Stimulated activated CD4-positive, alpha-beta T cell treated with anti-CD3 and anti-CD28 coated beads, Interleukin-12 subunit alpha, Interleukin-12 subunit beta, amount 100 ng/mL, for 24 hours (primary cell): ENCODE data around the gene FAM200C.

Experiments used
- DNase-seq, 2 experiments: peaks; one replicate each; pipeline ENCODE4 v3.0.0-alpha.2; 2020; ENCODE audit warnings: low read depth in 2 of 2

FAM200C gene

DNA sequence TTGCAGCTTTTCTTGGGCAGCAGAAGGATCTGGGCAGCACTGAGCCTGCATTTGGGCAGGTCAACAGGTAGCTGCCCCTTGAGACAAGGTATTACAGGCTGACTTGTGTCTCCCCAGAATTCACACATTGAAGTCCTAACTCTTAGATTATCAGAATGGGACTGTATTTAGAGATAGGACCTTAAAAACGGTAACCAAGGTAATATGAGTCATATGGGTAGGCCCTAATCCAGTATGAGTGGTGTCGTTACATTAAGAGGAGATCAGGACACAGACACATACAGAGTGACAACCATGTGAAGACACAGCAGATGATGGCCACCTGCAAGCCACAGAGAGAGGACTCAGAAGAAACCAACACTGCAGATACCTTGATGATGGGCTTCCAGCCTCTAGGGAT, 32.6 kb downstream of the FAM200C start:
- no peak for DNase-seq

GRCh38 chr5:160366230-160366629, 33.6 kb downstream of the FAM200C start:
- DNase-seq: no peak

- no peak for DNase-seq
Observed at GRCh38 chr5:160363660-160364395, 36.0 kb downstream of the FAM200C start.

- no peak for DNase-seq
Observed at GRCh38 chr5:160363211-160363610, 36.6 kb downstream of the FAM200C start.

- DNase-seq: no peak
Observed at GRCh38 chr5:160361624-160362228, 38.1 kb downstream of the FAM200C start.

DNA sequence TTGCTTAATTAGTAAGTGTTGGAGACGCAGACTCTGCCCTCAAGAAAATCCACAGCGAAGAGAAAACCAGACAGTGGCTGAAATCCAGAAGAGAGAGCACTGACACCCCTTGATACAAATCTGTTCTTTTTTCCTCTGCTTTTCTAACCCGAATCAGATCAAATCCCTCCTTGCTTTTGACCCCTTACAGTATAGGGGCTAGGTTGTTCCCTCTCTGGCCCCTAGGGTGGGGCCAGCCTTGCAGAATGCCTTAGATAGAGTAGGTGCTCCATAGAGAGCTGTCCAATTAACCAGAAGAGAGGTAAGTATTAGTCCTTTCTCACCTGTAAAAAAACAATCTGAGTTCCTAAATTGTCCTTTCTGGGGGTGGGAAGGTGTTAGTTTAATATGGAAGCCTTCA, 39.5 kb downstream of the FAM200C start:
- no peak for DNase-seq

- no peak for DNase-seq
Observed at GRCh38 chr5:160359816-160360215, 40.0 kb downstream of the FAM200C start.

DNA sequence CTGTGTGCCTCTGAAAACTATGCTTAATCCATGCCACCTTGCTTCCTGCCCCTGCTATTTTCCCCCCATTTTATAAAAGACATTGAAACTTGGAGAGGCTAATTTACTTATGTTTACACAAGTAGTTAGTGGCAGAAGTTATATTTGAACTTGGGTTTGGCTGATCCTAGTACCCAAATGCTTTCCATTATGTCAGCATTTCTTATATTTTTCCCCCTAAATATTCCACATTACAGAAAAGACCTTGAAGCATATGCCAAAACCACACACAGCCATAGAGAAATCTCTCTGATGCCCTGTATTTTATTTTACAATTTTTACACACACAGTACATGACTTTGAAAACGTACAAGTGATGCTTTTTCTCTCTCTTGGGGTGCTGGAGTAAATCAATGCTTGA, 40.6 kb downstream of the FAM200C start:
- no peak for DNase-seq

- DNase-seq: no peak
Observed at GRCh38 chr5:160357861-160358411, 41.9 kb downstream of the FAM200C start.

GRCh38 chr5:160357394-160357793, 42.5 kb downstream of the FAM200C start:
- DNase-seq: no peak

GRCh38 chr5:160356550-160357347, 43.1 kb downstream of the FAM200C start:
- DNase-seq: no peak

GRCh38 chr5:160354666-160355065, 45.2 kb downstream of the FAM200C start:
- no peak for DNase-seq

GRCh38 chr5:160353379-160353778, 46.5 kb downstream of the FAM200C start:
- no peak for DNase-seq

- DNase-seq: no peak
Observed at GRCh38 chr5:160352308-160352707, 47.5 kb downstream of the FAM200C start.

DNA sequence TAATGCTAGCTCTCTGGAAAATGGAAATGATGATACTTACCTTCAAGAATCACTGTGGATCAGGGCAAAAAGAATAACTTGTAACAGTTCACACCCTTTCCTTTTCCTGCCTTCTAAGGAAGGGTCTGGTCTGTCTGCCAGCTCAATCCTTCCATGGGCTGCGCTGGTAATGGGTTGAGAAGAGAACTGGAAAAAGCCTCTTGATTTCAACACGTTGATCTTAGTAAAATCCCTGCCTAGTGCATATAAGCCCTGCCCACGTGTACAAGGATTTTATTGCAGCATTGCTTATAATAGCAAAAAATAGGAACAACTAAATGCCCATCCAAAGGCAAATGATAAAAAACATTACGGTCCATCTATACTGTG, 49.9 kb downstream of the FAM200C start:
- DNase-seq: no peak

GRCh38 chr5:160349249-160349934, 50.5 kb downstream of the FAM200C start:
- DNase-seq: no peak

- DNase-seq: no peak
Observed at GRCh38 chr5:160348080-160348479, 51.8 kb downstream of the FAM200C start.

GRCh38 chr5:160347448-160347847, 52.4 kb downstream of the FAM200C start:
- DNase-seq: no peak
